ENCODE measurements around the gene AGBL1. TPM values are rescaled to one million over a fixed set of nuclear protein-coding genes. Genes with fewer than 3 reads are reported as not detected.

The AGBL1 gene
- polyA plus RNA-seq, 1 experiment: not detected

DNA sequence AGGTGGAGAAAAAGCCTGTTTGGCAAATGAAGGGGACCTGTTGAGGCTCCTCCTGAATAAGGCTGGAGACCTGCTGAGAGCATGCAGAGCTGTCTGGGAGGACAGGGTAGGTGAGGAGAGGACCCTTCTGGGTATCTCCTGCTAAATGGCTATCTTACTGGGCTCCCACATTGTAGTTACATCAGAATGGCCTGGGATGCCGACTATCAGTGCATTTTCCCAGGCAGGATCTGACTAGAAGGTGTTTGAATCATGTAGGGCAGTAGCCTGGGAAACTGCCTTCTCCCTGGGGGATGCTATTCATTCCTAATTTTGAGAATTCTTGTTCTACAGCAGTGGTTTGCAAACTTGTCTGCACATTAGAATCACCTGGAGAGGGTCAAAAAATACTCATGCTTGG lies 631 bp downstream of the AGBL1 start:
- no peak overlapping the region for H3K27ac ChIP-seq (ENCODE audit: low read depth, low read length)
- TF ChIP-seq, protein P1, sequence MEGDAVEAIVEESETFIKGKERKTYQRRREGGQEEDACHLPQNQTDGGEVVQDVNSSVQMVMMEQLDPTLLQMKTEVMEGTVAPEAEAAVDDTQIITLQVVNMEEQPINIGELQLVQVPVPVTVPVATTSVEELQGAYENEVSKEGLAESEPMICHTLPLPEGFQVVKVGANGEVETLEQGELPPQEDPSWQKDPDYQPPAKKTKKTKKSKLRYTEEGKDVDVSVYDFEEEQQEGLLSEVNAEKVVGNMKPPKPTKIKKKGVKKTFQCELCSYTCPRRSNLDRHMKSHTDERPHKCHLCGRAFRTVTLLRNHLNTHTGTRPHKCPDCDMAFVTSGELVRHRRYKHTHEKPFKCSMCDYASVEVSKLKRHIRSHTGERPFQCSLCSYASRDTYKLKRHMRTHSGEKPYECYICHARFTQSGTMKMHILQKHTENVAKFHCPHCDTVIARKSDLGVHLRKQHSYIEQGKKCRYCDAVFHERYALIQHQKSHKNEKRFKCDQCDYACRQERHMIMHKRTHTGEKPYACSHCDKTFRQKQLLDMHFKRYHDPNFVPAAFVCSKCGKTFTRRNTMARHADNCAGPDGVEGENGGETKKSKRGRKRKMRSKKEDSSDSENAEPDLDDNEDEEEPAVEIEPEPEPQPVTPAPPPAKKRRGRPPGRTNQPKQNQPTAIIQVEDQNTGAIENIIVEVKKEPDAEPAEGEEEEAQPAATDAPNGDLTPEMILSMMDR (IDR thresholded peaks at IDR 0.05; ENCODE audit: low read depth, low read length): no peak
- H3K4me3 ChIP-seq (ENCODE audit: low read depth, low read length): no peak overlapping the region
- ChIA-PET CTCF (no interaction called here), POLR2A (no interaction called here)
- H3K27me3 ChIP-seq (ENCODE audit: control insufficient read depth, insufficient read depth, low read length): no peaks in the 10 kb centered on the region
- no peak for DNase-seq (ENCODE audit: low read depth, low spot score)
- peaks cover 6% of the 10 kb centered on the region for H3K9me3 ChIP-seq (ENCODE audit: control insufficient read depth, insufficient read depth, low read length)

DNA sequence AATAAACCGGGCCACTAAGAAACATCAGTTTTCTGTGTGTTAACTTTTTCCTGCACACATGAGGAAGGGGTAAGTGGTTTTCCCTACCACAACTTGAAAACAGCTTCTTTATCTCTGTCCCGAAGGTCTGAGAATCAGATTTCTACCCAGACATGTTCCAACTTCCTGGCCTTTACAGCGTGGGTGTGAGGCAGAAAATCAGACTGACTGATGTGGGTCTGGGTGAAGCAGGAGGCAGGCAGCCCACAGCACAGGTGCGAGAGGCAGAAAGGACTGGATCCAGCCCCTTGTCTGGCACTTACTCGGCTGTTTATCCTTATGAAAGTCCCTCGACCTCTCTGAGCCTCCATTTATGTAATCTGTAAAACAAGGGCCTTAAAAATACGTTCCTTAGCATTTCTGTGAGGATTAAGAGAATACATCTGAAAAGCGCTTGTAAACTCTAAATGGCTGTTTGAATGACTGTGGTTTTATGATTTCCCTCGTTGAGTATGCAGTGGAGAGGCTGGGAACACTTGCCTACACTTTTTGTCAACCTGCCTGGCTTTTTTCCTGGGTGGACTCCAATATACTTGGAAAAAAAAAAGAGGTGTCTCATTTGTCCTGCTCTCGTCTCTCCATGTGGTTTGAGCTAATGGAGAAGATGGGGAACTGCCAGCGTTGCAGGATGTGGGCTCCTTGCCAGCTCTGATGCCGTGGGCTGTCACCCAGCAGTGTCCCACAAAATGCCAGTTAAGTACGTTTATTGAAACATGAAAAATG lies 3.1 kb downstream of the AGBL1 start:
- ChIA-PET CTCF (no interaction called here), POLR2A (no interaction called here)
- DNase-seq (ENCODE audit: low read depth, low spot score): no peak
- TF ChIP-seq, protein P1 (IDR thresholded peaks at IDR 0.05; ENCODE audit: low read depth, low read length): no peak
- Histone ChIP-seq H3K9me3 (ENCODE audit: control insufficient read depth, insufficient read depth, low read length) (peaks cover 6% of the 10 kb centered on the region), H3K4me3 (ENCODE audit: low read depth, low read length) (no peak overlapping the region), H3K27ac (ENCODE audit: low read depth, low read length) (no peak overlapping the region), H3K27me3 (ENCODE audit: control insufficient read depth, insufficient read depth, low read length) (no peaks in the 10 kb centered on the region)

DNA sequence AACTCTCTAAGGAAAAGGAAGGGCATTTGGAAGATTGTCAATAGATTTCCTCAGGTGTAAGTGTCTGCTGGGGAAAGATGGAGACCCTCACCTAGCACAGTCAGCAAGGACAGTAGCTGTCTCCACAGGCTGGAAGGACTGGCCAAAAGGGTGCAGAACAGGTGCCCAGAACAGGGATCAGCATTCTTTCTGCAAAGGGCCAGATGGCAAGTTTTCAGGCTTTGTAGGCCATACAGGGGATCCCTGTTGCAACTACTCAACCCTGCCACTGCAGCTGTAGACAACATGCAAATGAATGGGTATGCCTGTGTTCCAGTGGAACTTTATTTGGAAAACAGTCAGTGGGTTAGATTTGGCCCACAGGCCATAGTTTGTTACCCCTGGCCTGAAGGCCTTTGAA lies 8.1 kb downstream of the AGBL1 start:
- Histone ChIP-seq H3K4me3 (ENCODE audit: low read depth, low read length) (no peak overlapping the region), H3K9me3 (ENCODE audit: control insufficient read depth, insufficient read depth, low read length) (no peaks in the 10 kb centered on the region), H3K27ac (ENCODE audit: low read depth, low read length) (no peak overlapping the region), H3K27me3 (ENCODE audit: control insufficient read depth, insufficient read depth, low read length) (no peaks in the 10 kb centered on the region)
- DNase-seq (ENCODE audit: low read depth, low spot score): no peak
- ChIA-PET CTCF (no interaction called here), POLR2A (no interaction called here)
- TF ChIP-seq, protein P1 (IDR thresholded peaks at IDR 0.05; ENCODE audit: low read depth, low read length): no peak

DNA sequence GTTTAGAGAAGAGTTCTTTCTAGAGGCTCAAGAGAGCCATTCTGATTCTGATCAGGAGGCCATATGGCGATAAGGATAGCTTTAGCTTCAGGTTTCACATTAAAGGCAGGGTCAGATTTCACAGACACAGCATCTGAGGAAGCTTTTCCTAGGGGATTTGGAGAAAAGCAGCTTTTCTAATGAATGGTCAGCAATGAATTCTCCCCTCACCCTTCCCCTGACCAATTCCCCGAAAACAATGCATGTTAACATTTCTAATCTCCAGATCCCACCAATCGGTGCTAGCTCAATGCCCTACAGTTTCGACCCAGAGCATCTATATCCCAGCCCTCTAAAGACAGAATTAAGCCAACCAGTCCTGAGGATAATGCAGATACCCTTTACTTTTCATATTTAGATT lies 9.8 kb downstream of the AGBL1 start:
- CTCF ChIA-PET: no interaction called here
- POLR2A ChIA-PET: no interaction called here
- Histone ChIP-seq H3K27ac (ENCODE audit: low read depth, low read length) (no peak overlapping the region), H3K27me3 (ENCODE audit: control insufficient read depth, insufficient read depth, low read length) (no peaks in the 10 kb centered on the region), H3K9me3 (ENCODE audit: control insufficient read depth, insufficient read depth, low read length) (no peaks in the 10 kb centered on the region), H3K4me3 (ENCODE audit: low read depth, low read length) (no peak overlapping the region)
- TF ChIP-seq, protein P1 (IDR thresholded peaks at IDR 0.05; ENCODE audit: low read depth, low read length): no peak
- DNase-seq (ENCODE audit: low read depth, low spot score): no peak

DNA sequence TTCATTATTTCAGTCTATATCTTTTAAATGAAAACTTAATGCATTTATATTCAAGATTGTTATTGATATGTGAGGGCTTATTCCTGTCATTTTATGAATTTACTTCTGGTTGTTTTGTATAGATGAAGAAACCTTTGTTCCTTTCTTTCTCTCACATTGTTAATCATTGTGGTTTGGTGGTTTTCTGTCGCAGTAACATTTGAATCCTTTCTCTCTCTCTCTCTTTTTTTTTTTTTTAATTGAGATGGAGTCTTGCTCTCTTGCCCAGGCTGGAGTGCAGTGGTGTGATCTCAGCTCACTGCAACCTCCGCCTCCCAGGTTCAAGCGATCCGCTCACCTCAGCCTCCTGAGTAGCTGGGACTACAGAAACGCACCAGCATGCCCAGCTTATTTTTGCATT lies 22.1 kb downstream of the AGBL1 start:
- no peak for DNase-seq (ENCODE audit: low read depth, low spot score)
- TF ChIP-seq, protein P1 (IDR thresholded peaks at IDR 0.05; ENCODE audit: low read depth, low read length): no peak
- CTCF ChIA-PET: no interaction called here
- peaks cover 15% of the 10 kb centered on the region for H3K9me3 ChIP-seq (ENCODE audit: control insufficient read depth, insufficient read depth, low read length)
- POLR2A ChIA-PET: no interaction called here
- H3K4me3 ChIP-seq (ENCODE audit: low read depth, low read length): no peak overlapping the region
- H3K27me3 ChIP-seq (ENCODE audit: control insufficient read depth, insufficient read depth, low read length): no peaks in the 10 kb centered on the region
- no peak overlapping the region for H3K27ac ChIP-seq (ENCODE audit: low read depth, low read length)
